Mesothelial cell of epicardium (in vitro differentiated cells): ENCODE data around the gene SNRPD2. TPM values are rescaled to one million over a fixed set of nuclear protein-coding genes. Genes with fewer than 3 reads are reported as not detected.

ENCODE experiments used
- DNase-seq, 2 experiments: peaks; one replicate each; pipeline ENCODE4 v3.0.0; 2021; ENCODE audit warnings: low spot score in 2 of 2; ENCODE audit not compliant: unreplicated experiment in 2 of 2
- H3K27ac Mint-ChIP-seq: 2 replicates; pipeline ENCODE4 v1.8.0; 2021; ENCODE audit warnings: mixed read lengths
- H3K27me3 Mint-ChIP-seq: 2 replicates; pipeline ENCODE4 v1.8.0; 2021; ENCODE audit warnings: low read depth, mixed read lengths
- H3K36me3 Mint-ChIP-seq: 2 replicates; pipeline ENCODE4 v1.8.0; 2021; ENCODE audit warnings: mixed read lengths
- H3K4me1 Mint-ChIP-seq: 2 replicates; pipeline ENCODE4 v1.8.0; 2021; ENCODE audit warnings: mixed read lengths
- H3K4me3 Mint-ChIP-seq: 2 replicates; pipeline ENCODE4 v1.8.0; 2021; ENCODE audit warnings: mild to moderate bottlenecking, moderate library complexity, mixed read lengths
- H3K9me3 Mint-ChIP-seq: 2 replicates; pipeline ENCODE4 v1.8.0; 2021; ENCODE audit warnings: mixed read lengths
- total RNA-seq: library from RNA; stranded (reverse); gene quantifications from 3 replicates; pipeline ENCODE4 v1.2.1, GENCODE V29; 2021
- TF ChIP-seq, protein P1 (sequence below): fragments of 200-600 bp; sonication (generic); IDR thresholded peaks from one replicate; pipeline ENCODE4 v1.5.0; 2021; ENCODE audit warnings: antibody characterized with exemption; ENCODE audit not compliant: unreplicated experiment

Gene SNRPD2
- total RNA-seq, 1 donor from 2014 or later = 440 TPM

DNA sequence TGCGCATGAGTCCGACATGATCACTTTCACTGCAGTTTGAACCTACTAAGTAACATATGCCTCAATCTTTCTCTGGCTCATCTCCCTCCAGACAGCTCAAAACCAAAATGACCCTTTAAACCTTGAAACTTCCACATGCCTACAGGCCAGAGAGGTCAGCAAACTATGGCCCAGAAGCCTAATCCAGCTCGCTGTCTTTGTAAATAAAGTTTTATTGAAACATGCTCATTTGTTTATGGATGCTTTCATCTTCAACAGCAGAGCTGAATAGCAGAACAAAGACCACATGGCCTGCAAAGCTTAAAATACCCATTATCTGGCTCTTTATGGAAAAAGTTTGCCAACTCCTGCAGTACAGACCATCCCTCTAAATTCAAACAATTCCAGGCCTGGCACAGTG is 23.4 kb upstream of the SNRPD2 start:
- peaks cover 18% of the 10 kb centered on the region for H3K36me3 Mint-ChIP-seq
- H3K4me3 Mint-ChIP-seq = no peak overlapping the region
- no peaks in the 10 kb centered on the region for H3K27me3 Mint-ChIP-seq
- H3K4me1 Mint-ChIP-seq = peaks cover 24% of the 10 kb centered on the region
- H3K9me3 Mint-ChIP-seq = no peaks in the 10 kb centered on the region
- DNase-seq = no peak
- TF ChIP-seq, protein P1, sequence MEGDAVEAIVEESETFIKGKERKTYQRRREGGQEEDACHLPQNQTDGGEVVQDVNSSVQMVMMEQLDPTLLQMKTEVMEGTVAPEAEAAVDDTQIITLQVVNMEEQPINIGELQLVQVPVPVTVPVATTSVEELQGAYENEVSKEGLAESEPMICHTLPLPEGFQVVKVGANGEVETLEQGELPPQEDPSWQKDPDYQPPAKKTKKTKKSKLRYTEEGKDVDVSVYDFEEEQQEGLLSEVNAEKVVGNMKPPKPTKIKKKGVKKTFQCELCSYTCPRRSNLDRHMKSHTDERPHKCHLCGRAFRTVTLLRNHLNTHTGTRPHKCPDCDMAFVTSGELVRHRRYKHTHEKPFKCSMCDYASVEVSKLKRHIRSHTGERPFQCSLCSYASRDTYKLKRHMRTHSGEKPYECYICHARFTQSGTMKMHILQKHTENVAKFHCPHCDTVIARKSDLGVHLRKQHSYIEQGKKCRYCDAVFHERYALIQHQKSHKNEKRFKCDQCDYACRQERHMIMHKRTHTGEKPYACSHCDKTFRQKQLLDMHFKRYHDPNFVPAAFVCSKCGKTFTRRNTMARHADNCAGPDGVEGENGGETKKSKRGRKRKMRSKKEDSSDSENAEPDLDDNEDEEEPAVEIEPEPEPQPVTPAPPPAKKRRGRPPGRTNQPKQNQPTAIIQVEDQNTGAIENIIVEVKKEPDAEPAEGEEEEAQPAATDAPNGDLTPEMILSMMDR = no peak
- peak overlapping the region; percentile 5 for H3K27ac Mint-ChIP-seq

DNA sequence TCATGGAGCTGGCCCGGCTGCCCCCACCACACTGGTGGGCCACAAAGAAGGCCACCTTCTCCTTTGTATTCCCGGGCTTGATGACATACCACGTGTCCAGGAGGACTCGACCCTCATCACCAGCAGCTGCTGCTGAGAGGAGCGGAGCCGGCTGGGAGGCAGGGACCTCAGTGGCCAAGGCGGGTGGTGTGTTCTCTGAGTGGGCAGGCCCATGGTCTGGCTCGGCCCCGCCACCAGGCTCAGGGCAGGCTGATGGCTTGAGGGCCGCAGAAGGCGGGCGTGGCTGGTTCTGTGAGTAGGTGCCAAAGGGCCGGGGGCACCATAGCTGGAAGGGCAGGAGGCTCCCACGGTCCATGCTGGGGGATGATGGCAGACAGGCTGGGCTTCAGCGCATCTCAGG is 21.4 kb upstream of the SNRPD2 start:
- no peaks in the 10 kb centered on the region for H3K27me3 Mint-ChIP-seq
- no peak for DNase-seq
- peaks cover 14% of the 10 kb centered on the region for H3K36me3 Mint-ChIP-seq
- TF ChIP-seq, protein P1 = no peak
- H3K4me1 Mint-ChIP-seq = peaks cover 19% of the 10 kb centered on the region
- no peak overlapping the region for H3K4me3 Mint-ChIP-seq
- H3K27ac Mint-ChIP-seq = no peak overlapping the region
- H3K9me3 Mint-ChIP-seq = no peaks in the 10 kb centered on the region

DNA sequence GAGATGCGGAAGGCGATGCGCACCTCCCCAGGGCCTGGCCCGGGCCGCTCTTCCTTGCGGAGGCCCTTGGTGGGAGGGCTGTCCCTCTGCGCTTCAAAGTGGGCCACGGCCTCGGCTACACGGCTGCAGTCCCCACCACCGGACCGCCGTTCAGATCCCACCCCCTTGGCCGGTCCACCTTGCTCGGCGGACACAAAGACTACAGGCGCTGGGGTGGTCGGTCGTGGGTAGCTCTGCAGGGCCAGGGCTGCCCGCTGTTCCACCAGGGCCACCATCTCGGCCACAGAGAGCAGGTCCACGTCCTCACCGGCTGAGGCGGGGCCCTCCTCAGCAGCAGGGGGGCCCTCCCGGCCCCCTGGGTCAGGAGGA is 20.9 kb upstream of the SNRPD2 start:
- DNase-seq = no peak
- TF ChIP-seq, protein P1 = no peak
- Mint-ChIP-seq H3K4me1 (peaks cover 15% of the 10 kb centered on the region), H3K27me3 (no peaks in the 10 kb centered on the region), H3K36me3 (peaks cover 14% of the 10 kb centered on the region), H3K27ac (no peak overlapping the region), H3K9me3 (no peaks in the 10 kb centered on the region), H3K4me3 (no peak overlapping the region)

DNA sequence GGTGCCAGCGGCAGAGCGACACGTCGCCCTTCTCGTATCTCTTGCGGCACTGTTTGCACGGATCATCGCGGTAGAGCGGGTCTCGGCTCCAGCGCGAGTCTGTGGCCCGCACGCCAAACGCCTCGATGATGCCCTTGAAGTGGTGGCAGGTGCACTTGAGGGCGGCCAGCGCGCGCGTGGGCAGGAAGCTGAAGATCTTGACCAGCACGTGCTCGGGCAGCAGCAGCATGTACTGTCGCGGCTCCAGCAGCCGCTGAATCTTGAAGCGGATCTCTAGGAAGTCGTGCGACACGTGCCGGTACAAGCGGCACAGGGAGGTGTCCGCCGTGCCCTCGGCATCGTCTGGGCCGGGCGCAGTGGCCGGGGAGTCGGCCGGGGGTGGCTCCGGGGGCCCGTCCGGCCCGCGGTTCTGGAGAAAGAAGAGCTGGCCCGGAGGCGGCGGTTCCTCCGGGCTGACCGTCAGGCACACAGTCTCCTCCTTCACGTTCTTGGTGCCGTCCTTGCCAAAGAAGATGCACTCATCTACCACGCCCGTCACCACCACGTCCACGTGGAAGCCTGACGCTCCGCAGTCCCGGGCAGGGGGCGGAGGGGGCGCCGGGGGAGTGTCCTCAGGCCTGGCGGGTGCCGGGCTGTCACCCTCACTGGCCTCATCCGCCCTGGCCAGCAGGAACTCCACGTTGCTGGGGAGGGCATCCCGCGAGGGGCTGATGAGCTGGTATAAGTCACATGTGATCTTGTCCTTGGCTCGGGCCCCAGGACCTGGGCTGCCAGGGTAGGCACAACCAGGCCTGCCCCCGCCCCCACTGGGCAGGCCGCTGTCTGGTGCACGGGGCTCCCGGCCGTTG is 20.3 kb upstream of the SNRPD2 start:
- Mint-ChIP-seq H3K9me3 (no peaks in the 10 kb centered on the region), H3K36me3 (peaks cover 14% of the 10 kb centered on the region), H3K4me3 (no peak overlapping the region), H3K27me3 (no peaks in the 10 kb centered on the region), H3K4me1 (peaks cover 10% of the 10 kb centered on the region), H3K27ac (no peak overlapping the region)
- DNase-seq = no peak
- TF ChIP-seq, protein P1 = no peak

DNA sequence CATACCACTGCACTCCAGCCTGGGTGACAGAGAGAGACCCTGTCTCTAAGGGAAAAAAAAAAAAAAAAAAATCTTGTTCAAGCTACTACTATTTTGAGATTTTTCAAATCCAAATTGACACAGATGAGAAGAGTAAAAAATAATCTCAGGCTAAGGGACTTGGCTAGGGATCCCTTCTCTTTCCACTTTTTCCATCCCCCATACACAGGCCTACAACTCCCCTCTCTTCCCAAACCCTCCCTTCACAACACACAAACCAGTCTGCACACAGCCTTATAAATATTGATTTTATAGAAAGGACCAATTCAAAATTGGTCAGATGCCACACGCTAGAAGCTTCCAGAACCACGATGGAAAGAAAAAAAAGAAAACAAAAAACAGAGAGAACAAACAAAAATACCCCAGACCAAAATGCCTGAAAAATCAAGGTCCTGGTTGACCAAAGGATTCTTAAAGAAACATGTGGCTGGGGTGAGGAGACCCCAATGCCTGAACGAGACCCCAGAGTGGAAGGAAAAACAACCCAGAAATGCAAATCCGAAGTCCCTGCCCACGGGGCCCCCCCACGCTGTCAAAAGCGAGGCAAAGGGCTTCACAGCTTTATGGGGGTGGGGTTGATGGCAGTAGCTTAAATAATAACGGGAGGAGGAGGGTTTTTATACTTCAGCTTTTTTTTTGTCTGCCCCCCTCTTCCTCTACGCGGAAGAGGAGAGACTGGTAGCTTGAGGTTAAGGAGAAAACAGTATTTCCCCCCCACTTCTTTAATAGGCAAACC is 18.8 kb upstream of the SNRPD2 start:
- peak overlapping the region; percentile 18 for H3K27ac Mint-ChIP-seq
- H3K9me3 Mint-ChIP-seq = no peaks in the 10 kb centered on the region
- TF ChIP-seq, protein P1 = no peak
- no peaks in the 10 kb centered on the region for H3K4me1 Mint-ChIP-seq
- DNase-seq = no peak
- no peaks in the 10 kb centered on the region for H3K27me3 Mint-ChIP-seq
- H3K4me3 Mint-ChIP-seq = no peak overlapping the region
- peaks cover 14% of the 10 kb centered on the region for H3K36me3 Mint-ChIP-seq
